KMS-11 (cell line): Measurements from ENCODE around the gene CASKIN2.

Source experiments
- H2AFZ ChIP-seq: fragments of 200-600 bp; sonication (generic); 2 replicates; pipeline ENCODE4 v1.6.1; 2016; ENCODE audit warnings: antibody characterized with exemption, mixed run types, low read depth
- H3K27ac ChIP-seq: fragments of 200-600 bp; sonication (generic); 2 replicates; pipeline ENCODE4 v1.6.1; 2016; ENCODE audit warnings: mild to moderate bottlenecking, mixed run types
- H3K27me3 ChIP-seq: fragments of 200-600 bp; sonication (generic); 2 replicates; pipeline ENCODE4 v1.6.1; 2017; ENCODE audit warnings: mild to moderate bottlenecking, low read depth, mixed run types, moderate library complexity; ENCODE audit not compliant: insufficient read depth
- H3K36me3 ChIP-seq: fragments of 200-600 bp; sonication (generic); 2 replicates; pipeline ENCODE4 v1.6.1; 2017; ENCODE audit warnings: mild to moderate bottlenecking, mixed run types; ENCODE audit not compliant: insufficient read depth
- H3K4me1 ChIP-seq: fragments of 200-600 bp; sonication (generic); 2 replicates; pipeline ENCODE4 v1.6.1; 2016; ENCODE audit warnings: mild to moderate bottlenecking, low read depth, mixed run types; ENCODE audit not compliant: poor library complexity, severe bottlenecking
- H3K4me2 ChIP-seq: fragments of 200-600 bp; sonication (generic); 2 replicates; pipeline ENCODE4 v1.7.0; 2016; ENCODE audit warnings: mild to moderate bottlenecking, mixed run types
- H3K4me3 ChIP-seq: fragments of 200-600 bp; sonication (generic); IDR thresholded peaks from 2 replicates; pipeline ENCODE4 v1.6.1; 2017; ENCODE audit warnings: low read depth, low read length, mixed read lengths; ENCODE audit not compliant: insufficient read depth
- H3K79me2 ChIP-seq: fragments of 200-600 bp; sonication (generic); 2 replicates; pipeline ENCODE4 v1.6.1; 2016; ENCODE audit warnings: low read depth, mixed run types; ENCODE audit not compliant: insufficient read depth
- H3K9ac ChIP-seq: fragments of 200-600 bp; sonication (generic); 2 replicates; pipeline ENCODE4 v1.6.1; 2016; ENCODE audit warnings: mild to moderate bottlenecking, mixed run types
- H4K20me1 ChIP-seq: fragments of 200-600 bp; sonication (generic); 2 replicates; pipeline ENCODE4 v1.6.1; 2016; ENCODE audit warnings: mild to moderate bottlenecking, mixed run types; ENCODE audit not compliant: insufficient read depth
- CTCF ChIP-seq: fragments of 200-600 bp; sonication (generic); conservative IDR thresholded peaks from 2 replicates; pipeline ENCODE4 v1.6.1; 2017; ENCODE audit warnings: low read depth, mild to moderate bottlenecking, antibody characterized with exemption, low read length, moderate library complexity, mixed read lengths

Gene CASKIN2

GRCh38 chr17:75518201-75518600 lies 2.9 kb upstream of the CASKIN2 start:
- Histone ChIP-seq H3K9ac (no peak overlapping the region), H3K27ac (no peak overlapping the region), H3K36me3 (no peaks in the 10 kb centered on the region), H3K4me2 (peak overlapping the region; percentile 80; the same call in 1 of the 2 replicates), H3K4me3 (no peak overlapping the region), H2AFZ (no peak overlapping the region), H4K20me1 (no peaks in the 10 kb centered on the region), H3K27me3 (no peaks in the 10 kb centered on the region), H3K4me1 (peaks cover 20% of the 10 kb centered on the region), H3K79me2 (no peaks in the 10 kb centered on the region)
- no peak for TF ChIP-seq CTCF

- H3K4me2 ChIP-seq: peak overlapping the region; percentile 80
- H3K4me1 ChIP-seq: peaks cover 20% of the 10 kb centered on the region
- H3K79me2 ChIP-seq: no peaks in the 10 kb centered on the region
- no peak for TF ChIP-seq CTCF
- no peaks in the 10 kb centered on the region for H3K27me3 ChIP-seq
- H3K27ac ChIP-seq: no peak overlapping the region
- H2AFZ ChIP-seq: peak overlapping the region; percentile 81; the same call in 1 of the 2 replicates
- H4K20me1 ChIP-seq: no peaks in the 10 kb centered on the region
- H3K36me3 ChIP-seq: no peaks in the 10 kb centered on the region
- H3K4me3 ChIP-seq: no peak overlapping the region
- H3K9ac ChIP-seq: peak overlapping the region; percentile 20; the same call in 1 of the 2 replicates
Observed at GRCh38 chr17:75517297-75517865, 2.0 kb upstream of the CASKIN2 start.

- Histone ChIP-seq H4K20me1 (no peaks in the 10 kb centered on the region), H3K4me1 (peaks cover 20% of the 10 kb centered on the region), H3K4me2 (peak overlapping the region; percentile 80), H3K4me3 (no peak overlapping the region), H3K27me3 (no peaks in the 10 kb centered on the region), H3K9ac (peak overlapping the region; percentile 20; the same call in 1 of the 2 replicates), H3K79me2 (no peaks in the 10 kb centered on the region), H3K36me3 (no peaks in the 10 kb centered on the region), H3K27ac (no peak overlapping the region), H2AFZ (peak overlapping the region; percentile 81)
- TF ChIP-seq CTCF: no peak
Observed at GRCh38 chr17:75516619-75517296, 1.4 kb upstream of the CASKIN2 start.

- Histone ChIP-seq H3K9ac (peak within 1 kb of the TSS; percentile 22; the same call in 1 of the 2 replicates), H3K79me2 (no peaks in the 10 kb centered on the region), H2AFZ (peak within 1 kb of the TSS; percentile 99), H3K36me3 (no peaks in the 10 kb centered on the region), H3K4me3 (no peak within 1 kb of the TSS), H3K27ac (no peak within 1 kb of the TSS), H4K20me1 (no peaks in the 10 kb centered on the region), H3K27me3 (no peaks in the 10 kb centered on the region), H3K4me2 (peak within 1 kb of the TSS; percentile 99), H3K4me1 (peaks cover 20% of the 10 kb centered on the region)
- TF ChIP-seq CTCF: no peak
Observed at GRCh38 chr17:75516255-75516618, 900 bp upstream of the CASKIN2 start, which contains the start of gene TSEN54. TSEN54 (plus strand) TSS chr17:75516528; CDS start chr17:75516561, 33 bp downstream.
